ENCODE data around the gene NAIF1. TPM values are rescaled to one million over a fixed set of nuclear protein-coding genes. Genes with fewer than 3 reads are reported as not detected.
"Not testable (repeated sequence)": the region's sequence is repeated elsewhere in the genome, so short reads cannot be mapped to it uniquely, and the experiment has no call there.

NAIF1 gene
- total RNA-seq, 1 experiment from 2014 or later = 8.5 TPM

DNA sequence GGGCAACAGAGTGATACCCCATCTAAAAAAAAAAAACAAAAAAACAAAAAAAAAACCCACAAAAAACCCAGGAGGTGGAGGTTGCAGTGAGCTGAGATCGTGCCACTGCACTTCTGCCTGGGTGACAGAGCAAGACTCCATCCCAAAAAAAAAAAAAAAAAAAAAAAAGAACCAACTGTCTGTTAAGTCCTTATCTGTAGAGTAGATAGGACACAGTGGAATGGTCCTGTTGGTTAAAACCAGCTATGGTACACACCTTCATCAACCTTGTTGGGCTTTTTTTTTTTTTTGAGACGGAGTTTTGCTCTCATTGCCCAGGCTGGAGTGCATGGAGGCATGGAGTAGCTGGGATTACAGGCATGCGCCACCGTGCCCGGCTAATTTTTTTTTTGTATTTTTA is 13.1 kb upstream of the NAIF1 start:
- H3K27ac ChIP-seq = no peak overlapping the region; the same call in 1 of the 2 replicates

DNA sequence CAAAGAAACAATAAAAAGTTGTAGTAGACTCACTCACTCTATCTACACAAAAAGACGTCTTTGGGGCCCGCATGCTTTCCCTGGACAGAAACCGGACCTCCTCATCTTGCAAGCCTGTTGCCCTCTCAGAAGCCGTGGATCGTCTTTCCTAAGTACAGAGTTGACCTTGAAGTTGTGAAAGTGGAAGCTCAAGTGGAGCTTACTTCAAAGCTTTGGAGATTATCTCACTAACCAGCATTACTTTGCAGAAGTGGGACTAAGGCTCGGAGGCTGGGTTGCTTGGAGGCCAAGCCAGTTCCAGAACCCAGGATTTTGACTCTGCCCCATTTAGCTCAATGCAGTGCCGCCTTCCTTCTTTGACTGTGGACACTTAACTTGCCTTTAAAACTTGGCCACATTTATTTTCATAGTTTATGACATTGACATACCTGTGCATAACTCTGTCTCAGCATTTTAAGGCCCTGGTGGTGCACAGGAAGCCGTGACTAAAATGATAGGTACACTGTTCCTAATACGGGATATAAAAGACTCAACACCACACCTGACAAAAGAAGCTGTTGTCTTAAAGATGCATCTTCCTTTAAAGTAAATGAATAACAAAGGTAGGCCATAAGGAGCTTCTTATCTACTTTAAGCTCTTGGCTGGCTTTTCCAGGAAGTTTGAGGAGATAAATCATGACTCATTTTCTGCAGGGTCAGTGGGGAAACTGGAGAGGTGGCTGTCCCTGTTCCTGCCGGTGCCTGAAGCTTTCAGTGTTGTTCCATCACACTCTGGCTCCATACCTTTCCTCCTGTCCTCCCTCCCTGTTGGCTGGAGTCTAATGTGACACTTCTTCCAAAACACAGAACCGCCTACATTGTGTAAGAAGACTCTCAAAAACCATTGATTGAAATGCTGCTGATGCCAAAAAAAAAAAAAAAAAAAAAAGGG is 11.6 kb upstream of the NAIF1 start:
- Histone ChIP-seq H3K4me3 (no peak overlapping the region), H3K9me3 (replicated peaks) (no peaks in the 10 kb centered on the region), H3K4me1 (peaks cover 24% of the 10 kb centered on the region), H3K27ac (no peak overlapping the region), H3K27me3 (no peaks in the 10 kb centered on the region), H3K36me3 (peaks cover 9% of the 10 kb centered on the region)
- no peak for DNase-seq

More for the DNA sequence above, 13.1 kb upstream of the NAIF1 start:
- no peaks in the 10 kb centered on the region for H3K27me3 ChIP-seq
- peaks cover 12% of the 10 kb centered on the region for H3K36me3 ChIP-seq
- H3K4me3 ChIP-seq = no peak overlapping the region
- peaks cover 24% of the 10 kb centered on the region for H3K4me1 ChIP-seq
- no peak for DNase-seq
- no peaks in the 10 kb centered on the region for H3K9me3 ChIP-seq (replicated peaks)

DNA sequence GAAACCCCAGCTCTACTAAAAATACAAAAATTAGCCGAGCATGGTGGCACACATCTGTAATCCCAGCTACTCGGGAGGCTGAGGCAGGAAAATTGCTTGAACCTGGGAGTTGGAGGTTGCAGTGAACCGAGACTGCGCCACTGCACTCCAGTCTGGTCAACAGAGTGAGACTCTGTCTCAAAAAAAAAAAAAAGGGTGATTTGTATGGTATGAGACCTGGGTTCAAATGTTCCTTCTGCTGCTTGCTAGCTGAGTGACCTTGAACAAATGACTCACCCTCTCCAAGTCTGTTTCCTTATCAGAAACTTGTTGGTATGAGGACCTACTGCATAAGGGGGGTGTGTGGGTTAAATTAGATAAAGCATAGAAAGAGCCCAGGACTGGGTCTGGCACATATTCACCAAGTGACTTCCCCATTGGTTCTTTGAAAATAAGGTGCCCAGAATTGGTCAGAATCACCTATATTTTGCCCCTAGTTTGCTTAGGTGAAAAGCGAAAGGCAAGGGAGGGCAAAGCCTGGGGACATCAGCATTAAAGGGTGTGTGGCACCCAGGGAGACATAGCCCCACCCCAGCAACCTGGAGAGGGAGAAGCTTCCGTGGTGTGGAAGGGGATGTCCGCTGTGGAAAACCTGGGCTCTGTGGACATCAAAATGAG is 10.9 kb upstream of the NAIF1 start:
- Histone ChIP-seq H3K27ac (no peak overlapping the region), H3K4me3 (no peak overlapping the region), H3K4me1 (peaks cover 27% of the 10 kb centered on the region), H3K27me3 (no peaks in the 10 kb centered on the region), H3K36me3 (peaks cover 9% of the 10 kb centered on the region), H3K9me3 (replicated peaks) (no peaks in the 10 kb centered on the region)
- DNase-seq = no peak

DNA sequence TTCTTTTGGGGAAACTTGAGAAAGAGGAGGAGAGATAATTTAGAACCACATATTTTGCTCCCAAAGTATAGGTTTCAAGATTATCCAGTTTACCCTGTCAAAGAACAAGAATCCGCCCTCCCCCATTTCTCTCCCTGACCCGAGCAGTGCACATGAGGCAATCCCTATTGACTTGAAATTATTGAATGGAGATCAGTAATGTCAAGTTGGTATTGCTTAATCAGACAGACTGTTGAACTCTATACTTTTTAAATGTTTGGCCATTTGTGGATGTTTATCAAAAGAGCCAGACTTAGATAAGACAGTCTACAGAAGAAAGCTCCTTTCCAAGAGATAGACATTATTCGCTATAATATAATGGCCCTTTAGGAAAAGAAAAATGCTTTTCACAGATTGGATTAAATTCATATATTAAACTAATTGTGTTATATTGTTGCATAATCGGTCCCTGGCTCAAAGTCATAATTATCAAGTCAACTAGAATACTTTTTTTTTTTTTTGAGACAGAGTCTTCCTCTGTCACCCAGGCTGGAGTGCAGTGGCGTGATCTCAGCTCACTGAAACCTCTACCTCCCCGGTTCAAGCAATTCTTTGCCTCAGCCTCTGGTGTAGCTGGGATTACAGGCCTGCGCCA is 6.2 kb upstream of the NAIF1 start:
- peaks cover under 1% of the 10 kb centered on the region; the same call in 1 of the 2 replicates for H3K36me3 ChIP-seq
- H3K4me3 ChIP-seq = no peak overlapping the region
- H3K9me3 ChIP-seq (replicated peaks) = no peaks in the 10 kb centered on the region
- H3K4me1 ChIP-seq = peaks cover 20% of the 10 kb centered on the region
- H3K27ac ChIP-seq = peak overlapping the region; percentile 41; the same call in 1 of the 2 replicates
- no peaks in the 10 kb centered on the region for H3K27me3 ChIP-seq
- no peak for DNase-seq

DNA sequence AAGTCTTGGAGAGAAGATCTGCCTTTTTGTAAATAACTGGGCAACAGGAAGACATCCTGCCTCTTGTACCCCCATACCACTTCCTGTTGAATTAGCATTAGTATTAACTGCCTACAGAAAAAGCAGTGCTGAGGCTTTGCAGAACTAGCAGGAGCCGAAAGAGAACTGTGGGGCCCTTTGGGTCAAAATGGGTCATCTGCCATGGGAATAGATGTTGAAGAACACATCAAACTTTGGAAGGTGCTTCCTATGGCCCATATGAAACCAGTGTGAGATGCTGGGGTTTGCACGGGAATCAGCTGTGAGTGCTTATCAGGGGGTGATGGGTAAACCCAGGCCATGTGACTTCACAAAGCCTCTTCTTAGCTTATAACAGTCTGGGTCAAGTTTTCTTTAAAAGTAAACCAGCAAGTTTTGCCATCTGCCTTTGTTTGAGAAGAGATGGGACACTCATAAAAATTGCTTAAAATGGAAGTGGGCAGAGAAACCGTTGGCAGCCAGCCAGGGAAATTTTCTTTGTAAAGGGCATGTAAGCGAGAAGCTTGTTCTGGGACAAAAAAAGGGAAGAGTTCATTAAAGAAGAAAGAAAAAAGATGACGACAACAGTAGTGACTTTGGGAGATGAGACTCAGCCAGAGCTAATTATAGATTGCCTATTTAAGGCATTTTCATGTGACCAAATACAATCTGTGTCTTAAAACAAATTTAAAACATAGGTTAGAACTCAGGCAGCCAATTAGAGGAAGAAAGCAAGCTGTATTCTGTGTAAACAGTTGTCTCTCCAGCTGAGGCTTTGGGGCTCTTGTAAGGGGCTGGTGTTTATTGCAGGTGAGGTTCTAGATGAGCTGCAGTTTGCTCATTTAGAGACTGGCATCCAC is 5.3 kb upstream of the NAIF1 start:
- peak overlapping the region; percentile 20 for H3K4me3 ChIP-seq
- peak overlapping the region; percentile 41 for H3K27ac ChIP-seq
- H3K4me1 ChIP-seq = peaks cover 20% of the 10 kb centered on the region
- no peaks in the 10 kb centered on the region for H3K27me3 ChIP-seq
- no peaks in the 10 kb centered on the region for H3K9me3 ChIP-seq (replicated peaks)
- H3K36me3 ChIP-seq = no peaks in the 10 kb centered on the region
- DNase-seq = peak; percentile 79 to 86

DNA sequence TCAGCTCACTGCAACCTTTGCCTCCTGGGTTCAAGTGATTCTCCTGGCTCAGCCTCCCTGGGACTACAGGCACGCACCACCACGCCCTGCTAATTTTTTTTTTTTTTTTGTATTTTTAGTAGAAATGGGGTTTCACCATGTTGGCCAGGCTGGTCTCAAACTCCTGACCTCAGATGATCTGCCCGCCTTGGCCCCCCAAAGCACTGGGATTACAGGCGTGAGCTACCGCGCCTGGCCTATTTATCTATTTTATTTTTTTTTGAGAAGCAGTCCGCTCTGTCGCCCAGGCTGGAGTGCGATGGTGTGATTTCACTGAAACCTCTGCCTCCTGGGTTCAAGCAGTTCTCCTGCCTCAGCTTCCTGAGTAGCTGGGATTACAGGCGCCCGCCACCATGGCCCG is 4.4 kb upstream of the NAIF1 start:
- H3K4me3 ChIP-seq; DNase-seq; H3K9me3 ChIP-seq (replicated peaks); H3K36me3 ChIP-seq; H3K27me3 ChIP-seq: not testable (repeated sequence)
- Histone ChIP-seq H3K4me1 (peaks cover 24% of the 10 kb centered on the region), H3K27ac (peak overlapping the region; percentile 41)

DNA sequence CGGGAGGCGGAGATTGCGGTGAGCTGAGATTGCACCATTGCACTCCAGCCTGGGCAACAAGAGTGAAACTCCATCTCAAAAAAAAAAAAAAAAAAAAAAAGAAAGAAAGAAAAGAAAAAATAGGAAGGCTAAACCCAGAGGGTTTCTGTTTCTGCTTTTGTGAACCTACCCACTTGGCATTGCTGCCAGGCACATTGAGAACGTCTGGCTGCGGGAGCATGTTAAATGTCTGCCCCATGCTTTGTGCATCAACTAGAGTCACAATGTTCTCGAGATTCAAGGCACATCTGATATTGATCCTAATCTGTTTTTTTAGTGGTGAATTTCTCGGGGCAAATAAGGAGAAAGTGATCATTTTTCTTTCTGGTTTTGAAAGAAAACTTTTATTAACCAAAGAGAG is 3.8 kb upstream of the NAIF1 start:
- Histone ChIP-seq H3K27me3 (no peaks in the 10 kb centered on the region), H3K4me3 (no peak overlapping the region), H3K9me3 (replicated peaks) (no peaks in the 10 kb centered on the region), H3K4me1 (peaks cover 26% of the 10 kb centered on the region), H3K27ac (no peak overlapping the region), H3K36me3 (no peaks in the 10 kb centered on the region)
- DNase-seq = no peak

DNA sequence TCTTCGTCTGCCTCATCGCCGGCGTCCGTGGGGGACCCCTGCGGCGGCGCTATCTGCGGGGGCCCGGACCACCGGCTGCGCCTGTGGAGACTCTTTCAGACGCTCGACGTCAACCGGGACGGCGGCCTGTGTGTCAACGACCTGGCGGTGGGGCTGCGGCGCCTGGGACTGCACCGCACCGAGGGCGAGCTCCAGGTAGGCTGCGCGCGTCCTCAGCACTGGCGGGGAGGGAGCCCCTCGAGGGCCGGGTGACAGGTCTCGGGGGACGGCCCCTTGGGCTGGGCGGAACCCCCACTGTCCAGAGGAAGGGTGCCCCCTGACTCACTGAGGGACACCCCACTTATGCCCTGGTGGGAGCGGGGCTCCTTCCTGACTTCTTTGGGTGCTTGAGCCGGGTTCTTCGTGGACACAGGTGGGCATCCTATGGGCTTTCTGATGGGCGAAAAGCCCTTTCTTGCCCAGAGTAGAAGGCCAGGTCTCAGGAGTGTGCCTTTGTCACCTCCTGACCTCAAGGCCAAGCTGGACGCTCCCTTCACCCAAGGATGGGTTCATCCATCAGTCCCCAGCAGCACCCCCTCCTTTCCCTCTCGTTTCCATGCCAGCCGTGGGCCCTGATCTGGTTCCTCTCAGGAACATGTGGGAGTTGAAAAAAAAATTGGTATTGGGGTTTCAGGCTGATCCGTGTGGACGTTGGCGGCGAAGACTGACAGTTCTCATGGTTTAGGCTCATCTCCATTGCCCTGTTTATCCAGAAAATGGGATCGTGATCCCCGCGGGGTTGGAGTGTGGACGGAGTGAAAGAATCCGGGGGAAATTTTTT is 1.5 kb upstream of the NAIF1 start:
- peaks cover 26% of the 10 kb centered on the region for H3K4me1 ChIP-seq

DNA sequence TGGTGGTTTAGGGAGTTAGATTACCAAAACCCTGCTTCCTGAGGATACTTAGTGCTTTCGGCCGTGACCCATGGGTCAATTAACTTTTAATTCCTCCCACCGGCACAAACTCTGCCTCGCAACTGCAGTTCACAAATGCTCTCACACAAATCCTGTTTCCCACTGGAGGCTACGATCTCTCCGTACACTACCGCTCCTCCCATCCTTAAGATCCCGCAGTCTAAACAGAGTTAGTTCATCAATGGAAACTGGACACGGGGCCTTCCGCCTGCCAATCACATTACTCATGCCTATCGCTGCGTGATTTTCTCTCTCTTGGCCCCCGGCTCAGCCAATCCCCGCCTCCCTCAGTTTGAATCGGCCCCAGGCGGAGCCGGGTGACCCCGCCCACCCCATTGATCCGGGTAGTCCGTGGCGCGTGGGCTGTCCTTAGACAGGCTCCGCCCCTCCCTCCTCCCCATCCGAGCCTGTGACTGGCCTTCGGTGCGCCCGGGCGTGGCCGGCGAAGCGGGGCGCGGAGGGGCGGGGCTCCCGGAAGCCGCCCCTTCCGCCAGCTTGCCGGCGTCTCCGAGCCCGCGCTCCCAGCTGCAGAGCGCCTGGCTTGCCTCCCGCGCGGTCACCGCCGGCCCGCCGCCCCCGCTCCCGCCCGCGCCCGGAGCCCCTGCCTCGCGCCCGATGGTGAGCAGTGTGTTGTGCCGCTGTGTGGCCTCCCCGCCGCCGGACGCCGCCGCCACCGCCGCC is 695 bp upstream of the NAIF1 start, which contains the start of gene SLC25A25:
Gene SLC25A25 (plus strand): TSS at position 588 of the 741 bp plus-strand sequence. CDS start 88 bp downstream, at position 676.
- peak within 1 kb of the TSS; percentile 75 for H3K4me3 ChIP-seq
- H3K4me1 ChIP-seq = peaks cover 21% of the 10 kb centered on the region
- DNase-seq = peak; percentile 100
- peak within 1 kb of the TSS; percentile 98 for H3K27ac ChIP-seq
- H3K27me3 ChIP-seq = no peaks in the 10 kb centered on the region
- no peaks in the 10 kb centered on the region for H3K36me3 ChIP-seq
- H3K9me3 ChIP-seq (replicated peaks) = no peaks in the 10 kb centered on the region

More for the DNA sequence above, 1.5 kb upstream of the NAIF1 start:
- H3K36me3 ChIP-seq = no peaks in the 10 kb centered on the region
- H3K9me3 ChIP-seq (replicated peaks) = no peaks in the 10 kb centered on the region
- peak overlapping the region; percentile 75 for H3K4me3 ChIP-seq
- peak overlapping the region; percentile 21; the same call in 1 of the 2 replicates for H3K27ac ChIP-seq
- peak in 1 of 2 experiments; percentile 40 for DNase-seq
- H3K27me3 ChIP-seq = no peaks in the 10 kb centered on the region

DNA sequence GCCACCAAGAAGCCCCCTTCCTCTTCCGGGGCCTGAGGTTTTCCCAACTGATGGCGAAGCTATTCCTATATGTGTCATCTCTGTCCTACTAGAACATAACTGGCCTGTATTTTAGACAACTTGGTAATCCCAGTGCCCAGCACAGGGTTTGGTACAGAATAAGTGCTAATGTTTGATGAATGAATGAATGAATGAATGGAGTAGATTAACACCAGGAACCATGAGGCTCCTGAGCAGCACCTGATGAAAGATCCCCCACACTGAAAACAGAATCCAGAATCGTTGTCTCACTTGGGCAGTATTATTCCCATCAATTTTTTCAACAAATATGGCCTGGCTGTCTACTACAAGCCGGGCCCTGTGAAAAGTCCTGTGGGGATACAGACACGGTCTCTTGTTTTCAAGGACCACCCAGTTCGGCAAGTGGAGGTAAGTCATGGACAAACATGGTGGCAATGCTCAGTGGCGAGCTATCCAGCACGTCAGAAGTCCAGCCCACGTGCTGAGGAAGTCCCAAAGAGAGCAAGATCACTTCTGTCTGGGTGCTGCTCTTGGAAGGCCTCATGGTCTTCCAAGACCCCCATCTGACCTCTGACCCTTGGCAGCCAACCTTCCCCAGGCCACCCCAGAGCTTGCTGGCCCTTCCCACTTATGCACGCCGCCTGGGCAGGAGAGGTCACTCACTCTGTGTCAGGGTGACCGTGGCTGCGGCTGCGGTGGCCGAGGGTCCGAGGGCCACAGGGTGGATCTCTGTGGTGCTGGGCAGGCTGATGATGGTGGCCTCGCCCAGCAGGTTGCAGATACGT is 1.0 kb downstream of the NAIF1 start:
- no peak for DNase-seq
- no peaks in the 10 kb centered on the region for H3K27me3 ChIP-seq
- no peaks in the 10 kb centered on the region for H3K9me3 ChIP-seq (replicated peaks)
- H3K4me3 ChIP-seq = no peak overlapping the region
- no peak overlapping the region for H3K27ac ChIP-seq
- H3K36me3 ChIP-seq = no peaks in the 10 kb centered on the region
- peaks cover 9% of the 10 kb centered on the region; the same call in 1 of the 2 replicates for H3K4me1 ChIP-seq

DNA sequence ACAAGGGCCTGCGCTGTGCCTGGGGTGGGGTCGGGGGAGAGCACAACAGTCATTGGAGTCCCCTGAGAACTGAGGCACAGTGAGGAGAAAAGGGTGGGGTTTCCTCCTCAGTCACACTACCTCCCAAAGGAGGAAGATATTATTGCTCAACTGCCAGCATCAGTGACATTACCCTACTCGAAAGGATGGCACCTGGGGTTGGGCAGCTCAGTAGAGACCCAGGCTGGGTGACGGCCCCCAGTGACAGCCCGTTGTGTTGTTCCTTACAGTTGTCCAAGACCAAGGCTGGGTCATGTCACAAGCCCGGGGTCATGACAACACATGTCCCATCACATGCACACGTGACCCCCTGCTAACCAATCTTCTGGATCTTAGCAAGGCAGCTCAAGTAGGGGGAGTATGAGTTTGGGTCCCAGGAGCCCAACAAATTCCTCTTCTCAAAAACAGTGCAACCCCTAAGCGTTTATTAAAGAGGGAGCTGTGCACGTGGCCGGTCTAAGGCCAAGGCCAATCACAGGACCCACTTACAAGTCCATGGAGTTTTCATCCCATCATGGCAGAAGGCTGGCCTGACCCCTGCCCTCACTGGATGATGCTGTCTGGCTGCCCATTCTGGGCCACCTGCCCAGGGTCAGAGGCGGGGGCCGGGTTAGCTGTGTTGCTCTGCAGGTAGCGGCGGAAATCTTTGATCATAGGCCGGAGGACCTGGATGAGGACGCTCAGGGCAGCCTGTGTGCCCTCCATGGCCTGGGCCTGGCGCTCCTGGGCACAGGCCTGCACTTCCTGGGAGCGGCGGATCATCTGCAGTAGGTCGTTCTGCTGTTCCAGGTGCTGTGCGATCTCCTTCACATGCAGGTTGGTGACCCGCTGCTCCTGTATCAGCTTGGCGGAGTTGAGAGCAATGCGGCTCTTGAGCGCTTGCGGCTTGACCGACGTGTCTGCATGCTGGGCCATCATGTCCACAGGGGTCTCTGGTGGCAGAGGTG is 4.0 kb downstream of the NAIF1 start:
- no peak overlapping the region for H3K27ac ChIP-seq
- H3K4me1 ChIP-seq = peaks cover 6% of the 10 kb centered on the region; the same call in 1 of the 2 replicates
- no peaks in the 10 kb centered on the region for H3K27me3 ChIP-seq
- H3K36me3 ChIP-seq = no peaks in the 10 kb centered on the region
- H3K4me3 ChIP-seq = no peak overlapping the region
- H3K9me3 ChIP-seq (replicated peaks) = no peaks in the 10 kb centered on the region
- DNase-seq = no peak

Data from SJCRH30 (cell line).